Measurements from ENCODE around the gene P2RX4. TPM values are rescaled to one million over a fixed set of nuclear protein-coding genes. Genes with fewer than 3 reads are reported as not detected.
"Not testable (repeated sequence)": the region's sequence is repeated elsewhere in the genome, so short reads cannot be mapped to it uniquely, and the experiment has no call there.

P2RX4 gene
- 105 and 193 TPM in 2 replicates for total RNA-seq

GRCh38 chr12:121209624-121210572 is at the start of gene P2RX4:
Gene P2RX4 (plus strand): TSS chr12:121210129. CDS start chr12:121210165, 36 bp downstream.
- DNase-seq: peak; percentile 82

GRCh38 chr12:121162384-121162783 is 47.5 kb upstream of the P2RX4 start:
- no peak for DNase-seq

- no peak for DNase-seq
Observed at GRCh38 chr12:121162985-121163384, 46.9 kb upstream of the P2RX4 start.

- DNase-seq: not testable (repeated sequence)
Observed at GRCh38 chr12:121164839-121165238, 45.1 kb upstream of the P2RX4 start.

- no peak for DNase-seq
Observed at GRCh38 chr12:121165316-121165715, 44.6 kb upstream of the P2RX4 start.

GRCh38 chr12:121166356-121166755 is 43.6 kb upstream of the P2RX4 start:
- no peak for DNase-seq

- no peak for DNase-seq
Observed at GRCh38 chr12:121167232-121167820, 42.6 kb upstream of the P2RX4 start.

- DNase-seq: no peak
Observed at GRCh38 chr12:121167951-121168350, 42.0 kb upstream of the P2RX4 start.

- no peak for DNase-seq
Observed at GRCh38 chr12:121170151-121170550, 39.8 kb upstream of the P2RX4 start.

- peak; percentile 83 for DNase-seq
Observed at GRCh38 chr12:121170611-121171260, 39.2 kb upstream of the P2RX4 start.

GRCh38 chr12:121172145-121172544 is 37.8 kb upstream of the P2RX4 start:
- no peak for DNase-seq

- DNase-seq: no peak
Observed at GRCh38 chr12:121175383-121176119, 34.4 kb upstream of the P2RX4 start.

GRCh38 chr12:121176826-121177529 is 33.0 kb upstream of the P2RX4 start:
- DNase-seq: peak; percentile 75

- no peak for DNase-seq
Observed at GRCh38 chr12:121181181-121181580, 28.7 kb upstream of the P2RX4 start.

- DNase-seq: no peak
Observed at GRCh38 chr12:121182222-121182893, 27.6 kb upstream of the P2RX4 start.

GRCh38 chr12:121184425-121184824 is 25.5 kb upstream of the P2RX4 start:
- DNase-seq: no peak

- DNase-seq: no peak
Observed at GRCh38 chr12:121184984-121185889, 24.7 kb upstream of the P2RX4 start.

- peak; percentile 48 for DNase-seq
Observed at GRCh38 chr12:121186826-121187225, 23.1 kb upstream of the P2RX4 start.

- peak; percentile 51 for DNase-seq
Observed at GRCh38 chr12:121187501-121187900, 22.4 kb upstream of the P2RX4 start.

GRCh38 chr12:121188227-121188626 is 21.7 kb upstream of the P2RX4 start:
- no peak for DNase-seq

Data from dermis blood vessel endothelial cell (primary cell).